ENCODE data around the gene RPS16.

DNA sequence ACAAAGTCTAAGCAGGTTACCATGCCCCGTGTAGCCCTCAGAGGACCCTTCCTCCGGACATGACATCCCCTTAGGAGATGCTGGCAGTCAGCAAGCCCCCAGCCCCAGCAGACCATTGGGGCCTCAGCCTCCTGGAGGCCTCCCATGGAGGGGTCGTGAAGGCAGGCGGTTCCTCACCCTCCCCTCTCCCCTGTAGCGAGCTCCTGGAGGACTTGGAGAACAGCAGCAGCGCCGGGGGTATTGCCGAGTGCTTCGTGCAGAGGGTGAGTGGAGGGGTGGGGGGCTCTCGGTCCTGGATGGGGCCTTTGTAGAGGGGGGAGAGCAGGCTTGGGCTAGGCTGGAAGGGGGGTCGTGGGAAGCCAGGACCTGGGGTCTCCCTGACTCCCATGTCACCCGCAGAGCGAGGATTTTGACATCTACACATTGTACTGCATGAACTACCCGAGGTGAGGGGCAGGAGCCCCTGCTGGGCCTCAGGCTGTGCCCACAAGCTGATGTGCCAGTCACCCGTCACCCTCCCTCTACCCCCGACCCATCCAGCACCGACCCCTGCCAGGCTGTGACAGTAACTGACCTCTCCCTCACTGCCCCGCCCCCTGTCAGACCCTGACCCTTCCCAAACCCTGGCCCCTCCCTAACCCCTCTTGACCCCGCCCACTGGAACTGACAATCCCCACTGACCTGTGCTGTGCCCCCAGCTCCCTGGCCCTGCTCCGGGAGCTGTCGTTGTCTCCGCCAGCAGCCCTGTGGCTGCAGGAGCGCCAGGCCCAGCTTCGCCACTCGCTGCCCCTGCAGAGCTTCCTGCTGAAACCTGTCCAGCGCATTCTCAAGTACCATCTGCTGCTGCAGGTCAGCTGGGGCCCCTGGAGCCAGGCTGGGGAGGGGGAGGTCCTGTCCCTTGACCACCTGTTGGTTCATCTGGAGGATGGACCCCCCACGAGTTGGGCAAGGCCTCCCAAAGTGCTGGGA lies 19.3 kb downstream of the RPS16 start:
- TF ChIP-seq, protein P1, sequence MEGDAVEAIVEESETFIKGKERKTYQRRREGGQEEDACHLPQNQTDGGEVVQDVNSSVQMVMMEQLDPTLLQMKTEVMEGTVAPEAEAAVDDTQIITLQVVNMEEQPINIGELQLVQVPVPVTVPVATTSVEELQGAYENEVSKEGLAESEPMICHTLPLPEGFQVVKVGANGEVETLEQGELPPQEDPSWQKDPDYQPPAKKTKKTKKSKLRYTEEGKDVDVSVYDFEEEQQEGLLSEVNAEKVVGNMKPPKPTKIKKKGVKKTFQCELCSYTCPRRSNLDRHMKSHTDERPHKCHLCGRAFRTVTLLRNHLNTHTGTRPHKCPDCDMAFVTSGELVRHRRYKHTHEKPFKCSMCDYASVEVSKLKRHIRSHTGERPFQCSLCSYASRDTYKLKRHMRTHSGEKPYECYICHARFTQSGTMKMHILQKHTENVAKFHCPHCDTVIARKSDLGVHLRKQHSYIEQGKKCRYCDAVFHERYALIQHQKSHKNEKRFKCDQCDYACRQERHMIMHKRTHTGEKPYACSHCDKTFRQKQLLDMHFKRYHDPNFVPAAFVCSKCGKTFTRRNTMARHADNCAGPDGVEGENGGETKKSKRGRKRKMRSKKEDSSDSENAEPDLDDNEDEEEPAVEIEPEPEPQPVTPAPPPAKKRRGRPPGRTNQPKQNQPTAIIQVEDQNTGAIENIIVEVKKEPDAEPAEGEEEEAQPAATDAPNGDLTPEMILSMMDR (conservative IDR thresholded peaks at IDR 0.05; ENCODE audit: low read depth in 2 of 2): no peak
- TF ChIP-seq CREB1 (CRISPR knock-in tag; IDR thresholded peaks at IDR 0.05; ENCODE audit: low read depth) (no peak), JUNB (IDR thresholded peaks at IDR 0.05; ENCODE audit: unreplicated experiment) (no peak), POLR2AphosphoS5 (IDR thresholded peaks at IDR 0.05; ENCODE audit: low read depth) (no peak), EZH2phosphoT487 (IDR thresholded peaks at IDR 0.05; ENCODE audit: unreplicated experiment) (no peak), ZNF331 (CRISPR knock-in tag; IDR thresholded peaks at IDR 0.05; ENCODE audit: low read depth) (no peak)
- TF ChIP-seq, protein P2, sequence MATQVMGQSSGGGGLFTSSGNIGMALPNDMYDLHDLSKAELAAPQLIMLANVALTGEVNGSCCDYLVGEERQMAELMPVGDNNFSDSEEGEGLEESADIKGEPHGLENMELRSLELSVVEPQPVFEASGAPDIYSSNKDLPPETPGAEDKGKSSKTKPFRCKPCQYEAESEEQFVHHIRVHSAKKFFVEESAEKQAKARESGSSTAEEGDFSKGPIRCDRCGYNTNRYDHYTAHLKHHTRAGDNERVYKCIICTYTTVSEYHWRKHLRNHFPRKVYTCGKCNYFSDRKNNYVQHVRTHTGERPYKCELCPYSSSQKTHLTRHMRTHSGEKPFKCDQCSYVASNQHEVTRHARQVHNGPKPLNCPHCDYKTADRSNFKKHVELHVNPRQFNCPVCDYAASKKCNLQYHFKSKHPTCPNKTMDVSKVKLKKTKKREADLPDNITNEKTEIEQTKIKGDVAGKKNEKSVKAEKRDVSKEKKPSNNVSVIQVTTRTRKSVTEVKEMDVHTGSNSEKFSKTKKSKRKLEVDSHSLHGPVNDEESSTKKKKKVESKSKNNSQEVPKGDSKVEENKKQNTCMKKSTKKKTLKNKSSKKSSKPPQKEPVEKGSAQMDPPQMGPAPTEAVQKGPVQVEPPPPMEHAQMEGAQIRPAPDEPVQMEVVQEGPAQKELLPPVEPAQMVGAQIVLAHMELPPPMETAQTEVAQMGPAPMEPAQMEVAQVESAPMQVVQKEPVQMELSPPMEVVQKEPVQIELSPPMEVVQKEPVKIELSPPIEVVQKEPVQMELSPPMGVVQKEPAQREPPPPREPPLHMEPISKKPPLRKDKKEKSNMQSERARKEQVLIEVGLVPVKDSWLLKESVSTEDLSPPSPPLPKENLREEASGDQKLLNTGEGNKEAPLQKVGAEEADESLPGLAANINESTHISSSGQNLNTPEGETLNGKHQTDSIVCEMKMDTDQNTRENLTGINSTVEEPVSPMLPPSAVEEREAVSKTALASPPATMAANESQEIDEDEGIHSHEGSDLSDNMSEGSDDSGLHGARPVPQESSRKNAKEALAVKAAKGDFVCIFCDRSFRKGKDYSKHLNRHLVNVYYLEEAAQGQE (IDR thresholded peaks at IDR 0.05; ENCODE audit: unreplicated experiment): no peak

All from GM23338 (cell line).